GM12878 (cell line): Measurements from ENCODE around the gene THAP4.

ENCODE experiments used
- ATF3 ChIP-seq: IDR thresholded peaks from 2 replicates; pipeline ENCODE4 v1.6.1; 2011; ENCODE audit warnings: low read depth, mild to moderate bottlenecking, low read length, moderate library complexity, borderline replicate concordance; ENCODE audit errors: extremely low read depth
- CHD2 ChIP-seq: IDR thresholded peaks from 2 replicates; pipeline ENCODE4 v1.6.1; 2011; ENCODE audit warnings: low read depth, low read length, improper control_type of control experiment, borderline replicate concordance
- EP300 ChIP-seq, 2 experiments: fragments of 150-350 bp in 1 of 2; IDR thresholded peaks; 2 replicates each; pipeline ENCODE4 v1.6.1; 2011 to 2012; ENCODE audit warnings: low read depth in 2 of 2, low read length in 2 of 2, borderline replicate concordance in 1 of 2, improper control_type of control experiment in 1 of 2, inconsistent platforms in 1 of 2; ENCODE audit not compliant: control insufficient read depth in 1 of 2
- EZH2 ChIP-seq: IDR thresholded peaks from 2 replicates; pipeline ENCODE4 v1.6.1; 2012; ENCODE audit warnings: low read depth, mild to moderate bottlenecking, control low read depth, inconsistent platforms, low read length, borderline replicate concordance; ENCODE audit not compliant: control insufficient read depth
- POLR2A ChIP-seq: IDR thresholded peaks from 2 replicates; pipeline ENCODE4 v1.6.1; 2011; ENCODE audit warnings: low read depth, mild to moderate bottlenecking, low read length
- TCF12 ChIP-seq: IDR thresholded peaks from 2 replicates; pipeline ENCODE4 v1.6.1; 2011; ENCODE audit warnings: low read depth, mild to moderate bottlenecking, low read length
- ZNF274 ChIP-seq: IDR thresholded peaks from one replicate; pipeline ENCODE4 v1.8.0; 2011; ENCODE audit not compliant: insufficient read length, insufficient read depth
- ZNF687 ChIP-seq: fragments of 450-650 bp; IDR thresholded peaks from 2 replicates; pipeline ENCODE4 v1.6.1; 2017; ENCODE audit warnings: mild to moderate bottlenecking, moderate library complexity

GRCh38 chr2:241554610-241555322 lies 82.2 kb downstream of the THAP4 start:
- TF ChIP-seq CHD2 (no peak), EZH2 (no peak), ZNF687 (no peak), EP300 (IDR thresholded peaks at IDR 0.05; ENCODE audit: borderline replicate concordance in 1 of 2, control insufficient read depth in 1 of 2, low read depth in 2 of 2, low read length in 2 of 2) (no peak), TCF12 (no peak), POLR2A (no peak), ZNF274 (no peak), ATF3 (no peak)
